Measurements from ENCODE around the gene NFS1. TPM values are rescaled to one million over a fixed set of nuclear protein-coding genes. Genes with fewer than 3 reads are reported as not detected.
"Not testable (repeated sequence)": the region's sequence is repeated elsewhere in the genome, so short reads cannot be mapped to it uniquely, and the experiment has no call there.

Gene NFS1
- total RNA-seq = 10 to 100 TPM; 40.3 to 51.9 TPM
- polyA plus RNA-seq = 10 to 100 TPM; 30.1 to 55.2 TPM

DNA sequence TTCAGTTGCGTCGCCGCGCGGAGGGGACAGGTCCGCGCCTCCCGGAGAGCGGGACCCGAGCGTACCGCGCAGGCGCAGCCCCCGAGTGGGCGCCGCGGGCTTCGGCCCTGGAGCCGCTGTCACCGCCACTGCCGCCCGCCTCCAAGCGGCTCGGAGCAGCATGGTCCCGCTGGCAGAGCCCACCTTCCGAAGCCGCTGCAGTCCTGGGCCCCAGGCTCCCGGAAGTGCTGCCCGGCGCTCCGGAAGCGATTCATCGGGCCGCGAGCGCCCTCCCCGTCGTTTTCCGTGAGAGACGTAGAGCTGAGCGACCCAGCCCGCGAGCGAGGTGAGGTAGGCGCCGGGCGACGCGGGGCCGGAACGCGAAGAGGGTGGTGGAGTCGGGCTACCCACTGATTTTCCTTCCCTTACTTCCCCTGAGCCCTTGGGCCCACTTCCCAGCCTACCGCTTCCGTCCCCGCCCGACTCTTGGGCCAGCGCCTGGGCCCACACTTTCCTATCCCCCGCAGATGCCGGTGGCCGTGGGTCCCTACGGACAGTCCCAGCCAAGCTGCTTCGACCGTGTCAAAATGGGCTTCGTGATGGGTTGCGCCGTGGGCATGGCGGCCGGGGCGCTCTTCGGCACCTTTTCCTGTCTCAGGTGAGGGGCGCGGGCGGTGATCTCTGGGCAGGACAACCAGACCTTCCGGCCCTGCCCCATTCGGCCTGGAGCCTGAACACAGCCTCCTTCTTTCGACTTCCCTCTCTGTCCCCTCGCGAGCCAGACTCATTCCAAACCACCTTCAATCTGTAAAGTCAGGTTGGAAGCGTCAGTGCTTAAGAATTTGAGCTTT lies at the start of gene NFS1, which contains the start of gene ROMO1:
TSS of gene NFS1 (minus strand) at position 226 of the 830 bp plus-strand sequence. CDS start at position 162, 64 bp downstream.
TSS of gene ROMO1 (plus strand) at position 279 of the 830 bp plus-strand sequence. CDS start at position 507, 228 bp downstream.
- H3K27ac ChIP-seq (ENCODE audit: low read depth in 1 of 2, low read length in 2 of 2) = peak within 1 kb of the TSS; percentile 83 to 86
- H3K9me3 ChIP-seq (ENCODE audit: control insufficient read depth in 4 of 4, low read length in 3 of 4) = no peaks in the 10 kb centered on the region
- peaks cover 4 to 23% (median 22%) of the 10 kb centered on the region in 4 donors for H3K36me3 ChIP-seq (ENCODE audit: control insufficient read depth in 4 of 4, insufficient read depth in 3 of 4, low read depth in 1 of 4, low read length in 3 of 4)
- H3K27me3 ChIP-seq (ENCODE audit: control insufficient read depth in 4 of 4, insufficient read depth in 4 of 4, low read length in 3 of 4) = no peaks in the 10 kb centered on the region
- peaks cover 0 to 36% (median 28%) of the 10 kb centered on the region in 4 donors for H3K4me1 ChIP-seq (ENCODE audit: control insufficient read depth in 4 of 4, insufficient read depth in 4 of 4, low read length in 3 of 4)
- H3K9ac ChIP-seq (ENCODE audit: low read depth in 1 of 2, low read length in 2 of 2) = peak within 1 kb of the TSS; percentile 64 to 68
- under 1% methylated on average over 81 of the region's 81 CpGs for WGBS
- DNase-seq (ENCODE audit: low spot score) = peak; percentile 86
- TF ChIP-seq NR2F2 (IDR thresholded peaks at IDR 0.05) (no peak), RXRA (IDR thresholded peaks at IDR 0.05) (no peak), SP1 (IDR thresholded peaks at IDR 0.05) (no peak), EGR1 (IDR thresholded peaks at IDR 0.05; ENCODE audit: low read depth in 2 of 2) (no peak), RAD21 (IDR thresholded peaks at IDR 0.05) (peak in 1 of 2 donors; percentile 49), GABPA (IDR thresholded peaks at IDR 0.05 in 1 of 2, conservative IDR thresholded peaks at IDR 0.05 in 1 of 2) (peak; percentile 85 to 96), YY1 (IDR thresholded peaks at IDR 0.05) (peak; percentile 72)
- TF ChIP-seq, protein P1, sequence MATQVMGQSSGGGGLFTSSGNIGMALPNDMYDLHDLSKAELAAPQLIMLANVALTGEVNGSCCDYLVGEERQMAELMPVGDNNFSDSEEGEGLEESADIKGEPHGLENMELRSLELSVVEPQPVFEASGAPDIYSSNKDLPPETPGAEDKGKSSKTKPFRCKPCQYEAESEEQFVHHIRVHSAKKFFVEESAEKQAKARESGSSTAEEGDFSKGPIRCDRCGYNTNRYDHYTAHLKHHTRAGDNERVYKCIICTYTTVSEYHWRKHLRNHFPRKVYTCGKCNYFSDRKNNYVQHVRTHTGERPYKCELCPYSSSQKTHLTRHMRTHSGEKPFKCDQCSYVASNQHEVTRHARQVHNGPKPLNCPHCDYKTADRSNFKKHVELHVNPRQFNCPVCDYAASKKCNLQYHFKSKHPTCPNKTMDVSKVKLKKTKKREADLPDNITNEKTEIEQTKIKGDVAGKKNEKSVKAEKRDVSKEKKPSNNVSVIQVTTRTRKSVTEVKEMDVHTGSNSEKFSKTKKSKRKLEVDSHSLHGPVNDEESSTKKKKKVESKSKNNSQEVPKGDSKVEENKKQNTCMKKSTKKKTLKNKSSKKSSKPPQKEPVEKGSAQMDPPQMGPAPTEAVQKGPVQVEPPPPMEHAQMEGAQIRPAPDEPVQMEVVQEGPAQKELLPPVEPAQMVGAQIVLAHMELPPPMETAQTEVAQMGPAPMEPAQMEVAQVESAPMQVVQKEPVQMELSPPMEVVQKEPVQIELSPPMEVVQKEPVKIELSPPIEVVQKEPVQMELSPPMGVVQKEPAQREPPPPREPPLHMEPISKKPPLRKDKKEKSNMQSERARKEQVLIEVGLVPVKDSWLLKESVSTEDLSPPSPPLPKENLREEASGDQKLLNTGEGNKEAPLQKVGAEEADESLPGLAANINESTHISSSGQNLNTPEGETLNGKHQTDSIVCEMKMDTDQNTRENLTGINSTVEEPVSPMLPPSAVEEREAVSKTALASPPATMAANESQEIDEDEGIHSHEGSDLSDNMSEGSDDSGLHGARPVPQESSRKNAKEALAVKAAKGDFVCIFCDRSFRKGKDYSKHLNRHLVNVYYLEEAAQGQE (IDR thresholded peaks at IDR 0.05) = no peak
- TF ChIP-seq, protein P2, sequence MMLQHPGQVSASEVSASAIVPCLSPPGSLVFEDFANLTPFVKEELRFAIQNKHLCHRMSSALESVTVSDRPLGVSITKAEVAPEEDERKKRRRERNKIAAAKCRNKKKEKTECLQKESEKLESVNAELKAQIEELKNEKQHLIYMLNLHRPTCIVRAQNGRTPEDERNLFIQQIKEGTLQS (IDR thresholded peaks at IDR 0.05) = no peak
- TF ChIP-seq, protein P3, sequence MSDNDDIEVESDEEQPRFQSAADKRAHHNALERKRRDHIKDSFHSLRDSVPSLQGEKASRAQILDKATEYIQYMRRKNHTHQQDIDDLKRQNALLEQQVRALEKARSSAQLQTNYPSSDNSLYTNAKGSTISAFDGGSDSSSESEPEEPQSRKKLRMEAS (IDR thresholded peaks at IDR 0.05) = no peak
- TF ChIP-seq, protein P4, sequence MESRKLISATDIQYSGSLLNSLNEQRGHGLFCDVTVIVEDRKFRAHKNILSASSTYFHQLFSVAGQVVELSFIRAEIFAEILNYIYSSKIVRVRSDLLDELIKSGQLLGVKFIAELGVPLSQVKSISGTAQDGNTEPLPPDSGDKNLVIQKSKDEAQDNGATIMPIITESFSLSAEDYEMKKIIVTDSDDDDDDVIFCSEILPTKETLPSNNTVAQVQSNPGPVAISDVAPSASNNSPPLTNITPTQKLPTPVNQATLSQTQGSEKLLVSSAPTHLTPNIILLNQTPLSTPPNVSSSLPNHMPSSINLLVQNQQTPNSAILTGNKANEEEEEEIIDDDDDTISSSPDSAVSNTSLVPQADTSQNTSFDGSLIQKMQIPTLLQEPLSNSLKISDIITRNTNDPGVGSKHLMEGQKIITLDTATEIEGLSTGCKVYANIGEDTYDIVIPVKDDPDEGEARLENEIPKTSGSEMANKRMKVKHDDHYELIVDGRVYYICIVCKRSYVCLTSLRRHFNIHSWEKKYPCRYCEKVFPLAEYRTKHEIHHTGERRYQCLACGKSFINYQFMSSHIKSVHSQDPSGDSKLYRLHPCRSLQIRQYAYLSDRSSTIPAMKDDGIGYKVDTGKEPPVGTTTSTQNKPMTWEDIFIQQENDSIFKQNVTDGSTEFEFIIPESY (IDR thresholded peaks at IDR 0.05) = no peak
- TF ChIP-seq, protein P5, sequence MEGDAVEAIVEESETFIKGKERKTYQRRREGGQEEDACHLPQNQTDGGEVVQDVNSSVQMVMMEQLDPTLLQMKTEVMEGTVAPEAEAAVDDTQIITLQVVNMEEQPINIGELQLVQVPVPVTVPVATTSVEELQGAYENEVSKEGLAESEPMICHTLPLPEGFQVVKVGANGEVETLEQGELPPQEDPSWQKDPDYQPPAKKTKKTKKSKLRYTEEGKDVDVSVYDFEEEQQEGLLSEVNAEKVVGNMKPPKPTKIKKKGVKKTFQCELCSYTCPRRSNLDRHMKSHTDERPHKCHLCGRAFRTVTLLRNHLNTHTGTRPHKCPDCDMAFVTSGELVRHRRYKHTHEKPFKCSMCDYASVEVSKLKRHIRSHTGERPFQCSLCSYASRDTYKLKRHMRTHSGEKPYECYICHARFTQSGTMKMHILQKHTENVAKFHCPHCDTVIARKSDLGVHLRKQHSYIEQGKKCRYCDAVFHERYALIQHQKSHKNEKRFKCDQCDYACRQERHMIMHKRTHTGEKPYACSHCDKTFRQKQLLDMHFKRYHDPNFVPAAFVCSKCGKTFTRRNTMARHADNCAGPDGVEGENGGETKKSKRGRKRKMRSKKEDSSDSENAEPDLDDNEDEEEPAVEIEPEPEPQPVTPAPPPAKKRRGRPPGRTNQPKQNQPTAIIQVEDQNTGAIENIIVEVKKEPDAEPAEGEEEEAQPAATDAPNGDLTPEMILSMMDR (IDR thresholded peaks at IDR 0.05; ENCODE audit: low read depth, low read length, missing input control) = peak; percentile 7
- H3K4me3 ChIP-seq (ENCODE audit: low read depth in 1 of 3, low read length in 3 of 3) = peak within 1 kb of the TSS; percentile 69 to 87 (median 82)

DNA sequence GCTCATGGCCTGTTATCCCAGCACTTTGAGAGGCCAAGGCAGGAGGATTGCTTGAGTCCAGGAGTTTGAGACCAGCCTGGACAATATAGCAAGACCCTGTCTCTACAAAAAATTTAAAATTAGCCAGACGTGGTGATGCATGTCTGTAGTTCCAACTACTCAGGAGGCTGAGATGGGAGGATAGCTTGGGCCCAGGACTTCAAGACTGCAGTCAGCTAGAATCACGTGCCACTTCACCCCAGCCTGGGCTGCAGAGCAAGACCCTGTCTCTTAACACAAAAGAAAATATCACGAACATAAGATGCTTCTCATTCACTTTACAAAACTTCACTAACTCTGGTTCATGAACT lies 45.3 kb upstream of the NFS1 start:
- H3K4me1 ChIP-seq (ENCODE audit: control insufficient read depth in 4 of 4, insufficient read depth in 4 of 4, low read length in 3 of 4) = peaks cover 0 to 18% (median 15%) of the 10 kb centered on the region in 4 donors
- H3K27me3 ChIP-seq (ENCODE audit: control insufficient read depth in 4 of 4, insufficient read depth in 4 of 4, low read length in 3 of 4); H3K36me3 ChIP-seq (ENCODE audit: control insufficient read depth in 4 of 4, insufficient read depth in 3 of 4, low read depth in 1 of 4, low read length in 3 of 4); H3K4me3 ChIP-seq (ENCODE audit: low read depth in 1 of 3, low read length in 3 of 3); H3K9ac ChIP-seq (ENCODE audit: low read depth in 1 of 2, low read length in 2 of 2); H3K9me3 ChIP-seq (ENCODE audit: control insufficient read depth in 4 of 4, low read length in 3 of 4); DNase-seq (ENCODE audit: low spot score): not testable (repeated sequence)
- WGBS = 97% methylated on average over 3 of the region's 3 CpGs
- H3K27ac ChIP-seq (ENCODE audit: low read depth in 1 of 2, low read length in 2 of 2) = peak overlapping the region; percentile 98

Data from liver (tissue), 9 donors.